Activated T-helper 1 cell treated with anti-CD3 and anti-CD28 coated beads, Interleukin-2, amount 50 U/mL, for 16 hours (primary cell): ENCODE results near the gene SPATA6L.

Experiments
- DNase-seq, 2 donors: peaks; one replicate each; pipeline ENCODE4 v3.0.0-alpha.2; 2020; ENCODE audit warnings: low read depth in 1 of 2, low spot score in 1 of 2

Gene SPATA6L, protein sequence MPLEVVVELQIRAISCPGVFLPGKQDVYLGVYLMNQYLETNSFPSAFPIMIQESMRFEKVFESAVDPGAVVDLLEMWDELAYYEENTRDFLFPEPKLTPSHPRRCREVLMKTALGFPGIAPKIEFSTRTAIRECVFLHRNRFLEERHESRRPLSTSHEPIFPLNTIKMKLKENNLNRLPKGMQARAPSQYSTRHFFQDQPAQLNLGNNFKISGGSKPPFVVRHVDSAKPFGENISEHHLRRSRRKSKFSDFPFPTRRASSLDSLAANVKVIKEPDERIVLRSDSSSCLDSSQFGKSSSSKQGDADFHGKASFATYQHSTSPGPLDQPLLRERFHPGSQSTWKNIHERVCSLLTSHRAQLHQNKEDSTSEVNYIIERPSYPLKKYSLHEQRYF

DNA sequence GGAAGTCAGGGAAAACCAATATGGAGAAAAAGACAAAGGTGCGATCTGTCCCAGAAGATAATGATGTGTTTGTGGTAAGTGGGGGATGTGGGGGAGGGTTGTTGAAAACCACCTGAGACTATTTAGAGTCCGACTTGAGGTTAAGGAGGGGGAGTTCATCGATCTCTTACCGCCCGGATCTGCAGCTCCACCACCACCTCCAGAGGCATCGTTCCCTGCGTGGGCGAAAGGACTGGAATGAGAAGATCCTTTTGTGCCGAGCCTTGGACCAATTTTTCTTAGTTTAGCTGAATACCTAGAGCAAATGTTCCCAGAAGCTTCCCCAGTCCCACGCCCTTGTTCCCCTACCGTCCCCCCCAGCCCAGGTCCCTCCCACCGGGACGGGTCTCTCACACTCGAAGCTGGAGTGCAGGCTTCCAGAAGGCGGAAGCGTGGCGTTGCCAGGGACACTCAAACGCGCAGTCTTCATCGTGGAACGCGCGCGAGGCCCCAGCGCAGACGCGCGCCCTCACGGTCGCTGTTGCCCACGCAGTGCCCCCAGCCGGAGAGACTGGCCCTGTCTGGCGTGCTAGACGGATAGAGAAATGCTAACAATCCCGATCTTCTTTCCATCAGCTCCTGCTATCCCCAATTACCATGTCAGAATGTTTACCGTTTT lies at the start of gene SPATA6L:
Gene SPATA6L, minus strand, starts transcription at position 439 of the 658 bp plus-strand sequence. Its CDS starts 230 bp downstream, at position 209.
- peak; percentile 4 to 6 for DNase-seq

- DNase-seq: no peak
These were observed 48.2 kb upstream of the SPATA6L start for GRCh38 chr9:4714266-4715016.

- DNase-seq: no peak
These were observed 47.6 kb upstream of the SPATA6L start for GRCh38 chr9:4713849-4714248.

GRCh38 chr9:4709380-4709779 lies 43.1 kb upstream of the SPATA6L start:
- DNase-seq: no peak

DNA sequence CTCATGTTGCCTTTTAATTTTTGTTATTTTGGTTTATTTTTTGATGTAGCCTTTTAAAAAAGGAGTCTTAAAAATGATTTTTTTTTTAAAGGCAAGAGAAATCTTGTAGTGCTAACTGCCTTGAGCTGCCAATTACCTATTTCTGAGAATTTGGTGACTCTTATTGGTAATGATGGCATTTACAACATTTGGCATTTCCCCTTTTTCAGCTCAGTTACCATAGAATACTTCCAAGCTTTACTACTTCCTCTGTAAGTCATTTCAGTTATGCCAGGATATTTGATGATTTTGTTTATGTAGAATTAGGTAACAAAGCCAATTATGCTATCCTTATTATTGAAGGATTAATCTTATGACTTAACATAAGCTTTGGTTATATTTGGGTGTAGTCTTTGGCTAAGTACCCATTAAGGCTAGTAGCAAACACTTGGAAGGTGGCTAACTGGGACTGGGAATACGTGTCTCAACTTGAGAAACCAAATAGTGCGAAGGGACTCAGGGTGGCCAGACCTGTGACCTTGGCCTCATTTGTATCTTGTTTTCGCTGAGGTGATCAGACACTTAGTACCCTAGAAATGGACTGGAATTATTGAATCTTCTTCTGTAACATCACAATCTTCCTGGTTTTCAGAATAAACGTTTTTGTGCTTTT lies 40.8 kb upstream of the SPATA6L start:
- no peak for DNase-seq

DNA sequence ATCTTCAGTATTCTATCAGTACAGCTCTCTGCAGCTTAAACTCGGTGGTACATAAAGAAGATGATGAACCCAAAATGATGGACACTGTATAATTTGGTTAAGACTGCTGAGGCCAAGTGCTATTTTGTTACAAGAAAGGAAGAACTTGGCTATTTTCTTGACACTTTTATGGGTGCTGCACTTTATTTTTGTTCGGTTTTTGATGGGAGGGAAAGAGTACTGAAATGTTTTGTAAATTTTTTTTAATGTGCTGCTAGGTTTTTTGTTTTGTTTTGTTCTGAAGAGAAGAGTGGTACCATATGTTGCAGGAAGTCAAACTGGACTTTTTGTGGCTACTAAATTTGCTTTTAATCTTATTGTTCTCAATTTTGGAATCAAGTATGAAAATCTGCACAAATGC lies 39.7 kb upstream of the SPATA6L start:
- DNase-seq: no peak

DNA sequence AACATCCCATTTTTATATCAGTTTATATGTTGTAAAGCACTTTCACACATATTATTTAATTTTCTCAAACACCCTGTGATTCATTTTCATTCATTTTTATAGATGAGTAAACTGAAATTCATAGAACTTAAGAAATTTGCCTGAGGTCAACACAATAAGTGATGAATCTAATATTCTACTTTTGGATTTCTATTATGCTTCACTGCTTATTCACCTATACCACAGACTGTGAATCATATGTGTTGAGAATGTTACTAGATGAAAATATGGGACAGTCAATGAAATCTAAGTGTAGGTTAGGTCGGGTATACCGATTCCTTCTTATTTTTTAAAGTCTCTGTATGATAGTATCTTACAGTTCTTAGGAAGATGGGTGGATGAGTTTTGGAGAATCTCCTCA lies 37.8 kb upstream of the SPATA6L start:
- DNase-seq: no peak

DNA sequence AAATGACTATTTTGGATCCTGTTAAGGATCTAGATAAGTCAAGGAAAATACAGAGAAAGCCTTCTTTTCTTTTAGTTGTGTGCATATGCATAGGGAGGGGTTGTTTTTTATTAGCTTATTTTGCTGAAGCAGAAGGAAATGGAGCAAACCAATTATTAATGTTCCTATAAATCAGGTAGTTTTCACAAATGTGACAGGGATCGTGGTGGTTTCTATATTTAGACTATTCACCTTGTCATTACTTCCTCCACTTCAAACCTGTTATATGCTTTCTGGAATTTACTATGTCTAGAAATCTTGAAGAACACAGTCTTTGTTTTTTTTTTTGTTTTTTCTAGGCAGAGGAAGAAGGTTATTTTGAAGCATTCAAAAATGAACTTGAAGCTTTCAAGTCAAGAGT lies 35.2 kb upstream of the SPATA6L start:
- no peak for DNase-seq

DNA sequence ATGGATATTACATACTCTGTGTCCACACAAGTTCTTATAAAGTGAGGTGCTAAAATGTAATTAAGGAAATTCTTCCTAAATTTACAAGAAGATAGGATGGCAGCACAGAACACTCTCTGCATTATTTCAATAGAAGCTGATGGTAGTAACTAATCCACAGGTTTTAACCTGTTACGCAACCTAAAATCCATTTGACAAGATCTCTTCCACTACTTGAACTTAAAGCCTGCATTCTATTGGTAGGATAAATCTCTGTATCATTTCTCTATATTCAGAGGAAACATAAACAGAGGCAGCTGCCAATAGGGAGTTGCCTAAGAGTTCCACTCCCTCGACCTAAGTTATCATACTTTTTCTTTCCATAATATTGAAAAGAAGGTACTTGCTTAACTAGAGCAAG lies 34.7 kb upstream of the SPATA6L start:
- no peak for DNase-seq

- DNase-seq: no peak
These were observed 33.8 kb upstream of the SPATA6L start for GRCh38 chr9:4700091-4700490.

- DNase-seq: no peak
These were observed 25.5 kb upstream of the SPATA6L start for GRCh38 chr9:4691795-4692194.

DNA sequence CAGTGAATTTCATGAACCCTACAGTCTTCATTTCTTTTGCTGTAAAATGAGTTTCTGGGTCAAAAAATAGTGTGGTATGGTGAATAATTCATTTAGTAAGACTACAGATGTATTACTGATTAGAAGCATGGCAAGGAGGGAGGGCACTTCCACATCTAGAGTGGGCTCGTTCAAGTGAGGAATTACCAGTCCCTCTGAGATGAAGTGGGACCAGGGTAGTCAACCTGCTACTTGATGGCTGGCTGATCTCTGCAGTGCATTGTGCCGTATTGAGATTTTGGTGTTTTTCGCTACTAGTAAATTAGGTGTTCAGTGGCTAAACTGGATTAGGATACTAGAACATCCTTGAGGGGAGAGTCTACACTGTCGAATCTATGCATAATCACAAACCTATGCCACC lies 23.9 kb upstream of the SPATA6L start:
- no peak for DNase-seq

GRCh38 chr9:4689687-4690104 lies 23.4 kb upstream of the SPATA6L start:
- no peak for DNase-seq

DNA sequence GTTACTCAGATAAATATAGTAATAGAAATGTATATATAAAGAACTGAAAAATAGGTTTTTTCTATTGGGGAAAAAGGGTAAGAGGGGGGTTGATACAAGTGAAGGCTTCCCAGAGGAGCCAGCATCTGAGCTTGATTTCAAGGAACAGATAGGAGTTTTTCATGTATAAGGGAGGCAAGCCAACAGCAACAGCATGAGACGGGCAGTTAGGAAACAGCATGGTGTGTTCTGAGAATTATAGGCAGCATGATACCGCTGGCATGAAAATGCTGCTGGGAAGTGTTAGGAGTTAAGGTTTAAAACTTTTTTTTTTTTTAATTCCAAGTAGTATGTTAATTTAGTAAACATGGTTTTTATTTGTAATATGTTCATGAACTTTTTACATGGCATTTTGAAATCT lies 22.7 kb upstream of the SPATA6L start:
- no peak for DNase-seq

- DNase-seq: no peak
These were observed 20.3 kb upstream of the SPATA6L start for GRCh38 chr9:4686584-4686983.

- DNase-seq: no peak
These were observed 19.8 kb upstream of the SPATA6L start for GRCh38 chr9:4686112-4686511.

DNA sequence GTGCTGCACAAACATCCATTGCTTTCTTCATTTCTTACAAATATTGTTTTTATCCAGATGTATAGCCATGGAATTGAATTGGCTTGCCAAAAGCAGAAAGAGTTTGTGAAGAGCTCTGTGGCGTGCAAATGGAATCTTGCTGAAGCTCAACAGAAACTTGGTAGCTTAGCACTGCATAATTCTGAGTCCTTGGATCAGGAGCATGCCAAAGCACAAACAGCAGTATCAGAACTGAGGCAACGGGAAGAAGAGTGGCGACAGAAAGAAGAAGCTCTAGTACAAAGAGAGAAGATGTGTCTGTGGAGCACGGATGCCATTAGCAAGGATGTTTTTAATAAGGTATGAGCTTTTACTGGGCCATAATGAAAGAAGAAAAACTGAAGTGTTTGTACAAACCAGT lies 18.5 kb upstream of the SPATA6L start:
- no peak for DNase-seq

- no peak for DNase-seq
These were observed 14.5 kb upstream of the SPATA6L start for GRCh38 chr9:4680750-4681149.

DNA sequence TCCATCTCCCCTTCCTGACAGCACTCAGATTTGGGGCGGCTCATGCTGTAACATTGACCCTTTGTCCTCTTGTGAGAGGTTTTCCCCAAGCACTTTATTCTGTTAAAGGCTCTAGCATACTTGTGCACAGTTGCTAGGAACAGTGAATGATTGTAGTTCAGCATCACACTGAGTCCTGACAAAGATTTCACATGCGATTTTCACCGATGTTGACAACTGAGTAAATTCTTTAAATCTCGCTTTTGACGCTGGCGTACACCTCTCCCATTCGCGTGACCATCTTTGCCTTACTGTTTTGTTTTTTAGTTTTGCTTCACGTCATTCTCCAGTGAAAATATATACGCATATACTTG lies 13.9 kb upstream of the SPATA6L start:
- DNase-seq: no peak

- peak; percentile 98 to 100 for DNase-seq
These were observed 13.2 kb upstream of the SPATA6L start, which contains the start of gene CDC37L1 for GRCh38 chr9:4679268-4680172. Gene CDC37L1, plus strand, starts transcription at chr9:4679569. Its CDS starts 199 bp downstream, at chr9:4679768.
